Glomerular visceral epithelial cell (primary cell): ENCODE results near the gene SWT1.
A peak's percentile ranks its signal among the peaks of the same experiment; 100 is the strongest.

Source experiments
- DNase-seq: peaks from one replicate; pipeline ENCODE4 v3.0.0-alpha.2; 2016; ENCODE audit errors: extremely low spot score

The SWT1 gene

GRCh38 chr1:185156854-185157598 is at the start of gene SWT1, which contains the start of gene TRMT1L:
Gene SWT1 (plus strand): TSS chr1:185157167. CDS start chr1:185160842, 3,675 bp downstream.
Gene TRMT1L (minus strand): TSS chr1:185156953. CDS start chr1:185156712, 241 bp downstream.
- DNase-seq, result peak; percentile 99

GRCh38 chr1:185108321-185108720 is 48.6 kb upstream of the SWT1 start:
- DNase-seq, result no peak

GRCh38 chr1:185110145-185110544 is 46.8 kb upstream of the SWT1 start:
- DNase-seq, result no peak

GRCh38 chr1:185111873-185112272 is 45.1 kb upstream of the SWT1 start:
- DNase-seq, result no peak

GRCh38 chr1:185112356-185112755 is 44.6 kb upstream of the SWT1 start:
- DNase-seq, result no peak

GRCh38 chr1:185129708-185130107 is 27.3 kb upstream of the SWT1 start:
- no peak for DNase-seq

GRCh38 chr1:185132534-185132933 is 24.4 kb upstream of the SWT1 start:
- DNase-seq, result no peak

- DNase-seq, result no peak
Observed at GRCh38 chr1:185137896-185138545, 18.9 kb upstream of the SWT1 start.

GRCh38 chr1:185139246-185139645 is 17.7 kb upstream of the SWT1 start:
- DNase-seq, result no peak

- DNase-seq, result no peak
Observed at GRCh38 chr1:185144233-185144632, 12.7 kb upstream of the SWT1 start.

GRCh38 chr1:185151215-185151614 is 5.8 kb upstream of the SWT1 start:
- DNase-seq, result no peak

GRCh38 chr1:185152187-185152767 is 4.7 kb upstream of the SWT1 start:
- no peak for DNase-seq

- DNase-seq, result no peak
Observed at GRCh38 chr1:185154912-185155513, 2.0 kb upstream of the SWT1 start.

GRCh38 chr1:185155600-185156287 is 1.2 kb upstream of the SWT1 start:
- DNase-seq, result peak; percentile 31

- no peak for DNase-seq
Observed at GRCh38 chr1:185156288-185156853, 596 bp upstream of the SWT1 start.

- DNase-seq, result peak; percentile 8
Observed at GRCh38 chr1:185157599-185158412, 839 bp downstream of the SWT1 start.

- DNase-seq, result peak; percentile 3
Observed at GRCh38 chr1:185158800-185159199, 1.8 kb downstream of the SWT1 start.

GRCh38 chr1:185159966-185160365 is 3.0 kb downstream of the SWT1 start:
- no peak for DNase-seq

- no peak for DNase-seq
Observed at GRCh38 chr1:185162491-185162890, 5.5 kb downstream of the SWT1 start.

GRCh38 chr1:185166106-185166505 is 9.1 kb downstream of the SWT1 start:
- DNase-seq, result no peak
